Keratinocyte (primary cell): ENCODE data around the gene DNAH8. TPM values are rescaled to one million over a fixed set of nuclear protein-coding genes. Genes with fewer than 3 reads are reported as not detected.

Experiments
- DNase-seq: peaks from one replicate; pipeline ENCODE4 v3.0.0-alpha.2; 2011; ENCODE audit warnings: low read depth, missing footprints, low spot score
- FAIRE-seq: peaks from 2 replicates; lab custom pipeline; 2011; peaks lifted over from hg19 to GRCh38; lab: Jason Lieb, UNC
- H2AFZ ChIP-seq: 2 replicates; pipeline ENCODE4 v1.6.0; 2012; ENCODE audit warnings: low read length, control low read depth, inconsistent platforms; ENCODE audit not compliant: control insufficient read depth
- H3K27ac ChIP-seq: 2 replicates; pipeline ENCODE4 v1.5.1; 2011; ENCODE audit warnings: low read length; ENCODE audit not compliant: control insufficient read depth, insufficient read depth
- H3K27me3 ChIP-seq: 3 replicates; pipeline ENCODE4 v1.6.0; 2011; ENCODE audit warnings: low read length; ENCODE audit not compliant: control insufficient read depth, insufficient read depth; ENCODE audit errors: extremely low read depth
- H3K36me3 ChIP-seq, 2 experiments: 2 replicates in 1 of 2; 3 replicates in 1 of 2; pipeline ENCODE4 v1.5.1; 2011; ENCODE audit warnings: low read length in 2 of 2, mild to moderate bottlenecking in 1 of 2; ENCODE audit not compliant: control insufficient read depth in 2 of 2, insufficient read depth in 2 of 2; ENCODE audit errors: extremely low read depth in 1 of 2
- H3K4me1 ChIP-seq: 3 replicates; pipeline ENCODE4 v1.5.1; 2011; ENCODE audit warnings: low read length; ENCODE audit not compliant: control insufficient read depth, insufficient read depth; ENCODE audit errors: extremely low read depth
- H3K4me2 ChIP-seq: 3 replicates; pipeline ENCODE4 v1.6.0; 2011; ENCODE audit warnings: low read depth, low read length; ENCODE audit not compliant: control insufficient read depth, insufficient read depth; ENCODE audit errors: extremely low read depth
- H3K4me3 ChIP-seq, 3 experiments: fragments of 200-600 bp in 1 of 3; sonication (generic) in 1 of 3; 2 replicates in 2 of 3; 3 replicates in 1 of 3; pipeline ENCODE4 v1.5.1; 2011 to 2016; ENCODE audit warnings: low read length in 3 of 3, mild to moderate bottlenecking in 3 of 3, control low read depth in 2 of 3, inconsistent platforms in 1 of 3, low read depth in 1 of 3, mixed read lengths in 1 of 3, mixed run types in 1 of 3, moderate library complexity in 1 of 3; ENCODE audit not compliant: control insufficient read depth in 2 of 3, insufficient read depth in 2 of 3; ENCODE audit errors: extremely low read depth in 1 of 3
- H3K79me2 ChIP-seq: 2 replicates; pipeline ENCODE4 v1.6.0; 2012; ENCODE audit warnings: low read length; ENCODE audit not compliant: control insufficient read depth, insufficient read depth
- H3K9ac ChIP-seq: 3 replicates; pipeline ENCODE4 v1.6.0; 2011; ENCODE audit warnings: low read length; ENCODE audit not compliant: control insufficient read depth, insufficient read depth; ENCODE audit errors: extremely low read depth
- H3K9me1 ChIP-seq: 3 replicates; pipeline ENCODE4 v1.6.0; 2011; ENCODE audit warnings: low read length; ENCODE audit not compliant: control insufficient read depth, insufficient read depth; ENCODE audit errors: extremely low read depth
- H3K9me3 ChIP-seq: 2 replicates; pipeline ENCODE4 v1.5.1; 2012; ENCODE audit warnings: low read depth, low read length; ENCODE audit not compliant: control insufficient read depth
- H4K20me1 ChIP-seq: 3 replicates; pipeline ENCODE4 v1.6.0; 2011; ENCODE audit warnings: low read length; ENCODE audit not compliant: control insufficient read depth, insufficient read depth; ENCODE audit errors: extremely low read depth
- EZH2 ChIP-seq: IDR thresholded peaks from one replicate; pipeline ENCODE4 v1.6.1; 2012; ENCODE audit warnings: inconsistent platforms, mild to moderate bottlenecking, low read length, moderate library complexity
- dilution Hi-C: fragments of 300-500 bp; cut with MboI; formaldehyde crosslinking; loops from one replicate; pipeline ENCODE4 v1.7.0; 2020; ENCODE audit warnings: low sequenced_read_pairs; ENCODE audit not compliant: extremely low pct_ligation_motif_present
- polyA plus RNA-seq, 5 experiments: library from polyadenylated mRNA; depleted of rRNA in 3 of 5; stranded (reverse) in 3 of 5; stranded (forward) in 1 of 5; unstranded in 1 of 5; fragments of >200 nt; gene quantifications; 1 replicate in 1 of 5; 2 replicates in 3 of 5; 3 replicates in 1 of 5; pipeline versions ENCODE4 v1.2.1 to v1.2.3, GENCODE V29; 2011 to 2012; ENCODE audit warnings: missing spikeins in 2 of 5, low read depth in 1 of 5, low replicate concordance in 1 of 5
- TF ChIP-seq, protein P1 (sequence below), 3 experiments: IDR thresholded peaks in 1 of 3; conservative IDR thresholded peaks in 1 of 3; optimal IDR thresholded peaks in 1 of 3; 2 replicates in 2 of 3; 3 replicates in 1 of 3; pipeline versions ENCODE3 to v1.5.1; 2011; ENCODE audit warnings: low read length in 3 of 3, mild to moderate bottlenecking in 3 of 3, moderate library complexity in 2 of 3, control low read depth in 1 of 3, inconsistent platforms in 1 of 3; ENCODE audit not compliant: insufficient read depth in 2 of 3; ENCODE audit errors: extremely low read depth in 1 of 3

The DNAH8 gene
- polyA plus RNA-seq, 1 donor (not counting 4 experiments of a cell fraction or from before 2014, with no cell fraction given) = 0.01 TPM

- no peak overlapping the region for H3K4me3 ChIP-seq
- H3K27ac ChIP-seq = no peak overlapping the region
- dilution Hi-C loops = no loop called here
- no peak overlapping the region for H2AFZ ChIP-seq
- H3K9me1 ChIP-seq = no peaks in the 10 kb centered on the region
- H3K9ac ChIP-seq = no peak overlapping the region
- H3K4me2 ChIP-seq = no peak overlapping the region
- TF ChIP-seq, protein P1, sequence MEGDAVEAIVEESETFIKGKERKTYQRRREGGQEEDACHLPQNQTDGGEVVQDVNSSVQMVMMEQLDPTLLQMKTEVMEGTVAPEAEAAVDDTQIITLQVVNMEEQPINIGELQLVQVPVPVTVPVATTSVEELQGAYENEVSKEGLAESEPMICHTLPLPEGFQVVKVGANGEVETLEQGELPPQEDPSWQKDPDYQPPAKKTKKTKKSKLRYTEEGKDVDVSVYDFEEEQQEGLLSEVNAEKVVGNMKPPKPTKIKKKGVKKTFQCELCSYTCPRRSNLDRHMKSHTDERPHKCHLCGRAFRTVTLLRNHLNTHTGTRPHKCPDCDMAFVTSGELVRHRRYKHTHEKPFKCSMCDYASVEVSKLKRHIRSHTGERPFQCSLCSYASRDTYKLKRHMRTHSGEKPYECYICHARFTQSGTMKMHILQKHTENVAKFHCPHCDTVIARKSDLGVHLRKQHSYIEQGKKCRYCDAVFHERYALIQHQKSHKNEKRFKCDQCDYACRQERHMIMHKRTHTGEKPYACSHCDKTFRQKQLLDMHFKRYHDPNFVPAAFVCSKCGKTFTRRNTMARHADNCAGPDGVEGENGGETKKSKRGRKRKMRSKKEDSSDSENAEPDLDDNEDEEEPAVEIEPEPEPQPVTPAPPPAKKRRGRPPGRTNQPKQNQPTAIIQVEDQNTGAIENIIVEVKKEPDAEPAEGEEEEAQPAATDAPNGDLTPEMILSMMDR (optimal IDR thresholded peaks at IDR 0.05 in 1 of 3, IDR thresholded peaks at IDR 0.05 in 1 of 3, conservative IDR thresholded peaks at IDR 0.05 in 1 of 3; ENCODE audit: extremely low read depth in 1 of 3, insufficient read depth in 2 of 3, low read length in 3 of 3) = no peak
- TF ChIP-seq EZH2 = no peak
- H3K36me3 ChIP-seq = no peaks in the 10 kb centered on the region
- H3K79me2 ChIP-seq = no peaks in the 10 kb centered on the region
- FAIRE-seq (no peak), DNase-seq (no peak)
- peaks cover under 1% of the 10 kb centered on the region for H3K4me1 ChIP-seq
- H3K9me3 ChIP-seq = no peaks in the 10 kb centered on the region
- no peaks in the 10 kb centered on the region for H3K27me3 ChIP-seq
- no peaks in the 10 kb centered on the region for H4K20me1 ChIP-seq
These were observed 34.4 kb downstream of the DNAH8 start for GRCh38 chr6:38749473-38749872.

- Histone ChIP-seq H2AFZ (no peak overlapping the region), H3K9ac (no peak overlapping the region), H3K9me1 (no peaks in the 10 kb centered on the region), H3K9me3 (no peaks in the 10 kb centered on the region), H3K4me2 (no peak overlapping the region), H3K79me2 (no peaks in the 10 kb centered on the region), H3K27me3 (no peaks in the 10 kb centered on the region), H4K20me1 (no peaks in the 10 kb centered on the region), H3K36me3 (no peaks in the 10 kb centered on the region), H3K4me1 (peaks cover 14% of the 10 kb centered on the region), H3K4me3 (no peak overlapping the region), H3K27ac (no peak overlapping the region)
- no peak for TF ChIP-seq EZH2
- TF ChIP-seq, protein P1 (optimal IDR thresholded peaks at IDR 0.05 in 1 of 3, IDR thresholded peaks at IDR 0.05 in 1 of 3, conservative IDR thresholded peaks at IDR 0.05 in 1 of 3; ENCODE audit: extremely low read depth in 1 of 3, insufficient read depth in 2 of 3, low read length in 3 of 3) = no peak
- FAIRE-seq (no peak), DNase-seq (no peak)
- dilution Hi-C loops = no loop called here
These were observed 36.0 kb downstream of the DNAH8 start for GRCh38 chr6:38750968-38751615.
